GM23338 (cell line): ENCODE results near the gene GALNT14. TPM values are rescaled to one million over a fixed set of nuclear protein-coding genes. Genes with fewer than 3 reads are reported as not detected.

Experiments
- ATAC-seq: fragments of 200-7000 bp; cut with Tn5 transposase; 3 replicates; pipeline ENCODE4 v1.9.1; 2020
- DNase-seq: peaks from one replicate; pipeline ENCODE4 v3.0.0-alpha.2; 2015; ENCODE audit warnings: low spot score
- H2AFZ ChIP-seq: fragments of 200-600 bp; sonication (generic); 2 replicates; pipeline ENCODE4 v1.8.0; 2016; ENCODE audit warnings: antibody characterized with exemption, mild to moderate bottlenecking, moderate library complexity
- H3F3A ChIP-seq: fragments of 200-600 bp; sonication (generic); replicated peaks from 2 replicates; pipeline ENCODE4 v1.8.0; 2017; ENCODE audit warnings: antibody characterized with exemption, mixed run types, low read depth
- H3K27ac ChIP-seq: fragments of 200-600 bp; sonication (generic); 2 replicates; pipeline ENCODE4 v1.6.1; 2016; ENCODE audit warnings: low read depth
- H3K27me3 ChIP-seq: fragments of 200-600 bp; sonication (generic); 2 replicates; pipeline ENCODE4 v1.8.0; 2016; ENCODE audit warnings: mild to moderate bottlenecking, mixed run types, moderate library complexity; ENCODE audit not compliant: insufficient read depth
- H3K36me3 ChIP-seq: fragments of 200-600 bp; sonication (generic); 2 replicates; pipeline ENCODE4 v1.8.0; 2016; ENCODE audit warnings: mild to moderate bottlenecking; ENCODE audit not compliant: insufficient read depth
- H3K4me1 ChIP-seq: fragments of 200-600 bp; sonication (generic); 2 replicates; pipeline ENCODE4 v1.8.0; 2016; ENCODE audit warnings: mild to moderate bottlenecking, moderate library complexity; ENCODE audit not compliant: insufficient read depth
- H3K4me2 ChIP-seq: fragments of 200-600 bp; sonication (generic); 2 replicates; pipeline ENCODE4 v1.7.1; 2017; ENCODE audit warnings: mixed run types
- H3K4me3 ChIP-seq: fragments of 200-600 bp; sonication (generic); 2 replicates; pipeline ENCODE4 v1.6.1; 2016; ENCODE audit warnings: mixed run types
- H3K79me2 ChIP-seq: fragments of 200-600 bp; sonication (generic); replicated peaks from 2 replicates; pipeline ENCODE4 v1.8.0; 2017; ENCODE audit warnings: mild to moderate bottlenecking; ENCODE audit not compliant: insufficient read depth
- H3K9me2 ChIP-seq: fragments of 200-600 bp; sonication (generic); 2 replicates; pipeline ENCODE4 v1.8.0; 2017; ENCODE audit not compliant: insufficient read depth
- H4K20me1 ChIP-seq: fragments of 200-600 bp; sonication (generic); replicated peaks from 2 replicates; pipeline ENCODE4 v1.8.0; 2017; ENCODE audit warnings: mild to moderate bottlenecking; ENCODE audit not compliant: insufficient read depth
- H3K27ac Mint-ChIP-seq: 2 replicates; pipeline ENCODE4 v1.8.0; 2020; ENCODE audit warnings: inconsistent platforms, mild to moderate bottlenecking, moderate library complexity, mixed read lengths
- H3K27me3 Mint-ChIP-seq: 3 replicates; pipeline ENCODE4 v1.8.0; 2022; ENCODE audit warnings: low read depth, mild to moderate bottlenecking, moderate library complexity, mixed read lengths, inconsistent platforms; ENCODE audit not compliant: insufficient read depth, poor library complexity
- H3K36me3 Mint-ChIP-seq: 3 replicates; pipeline ENCODE4 v1.8.0; 2021; ENCODE audit warnings: low read depth, mild to moderate bottlenecking, inconsistent platforms, moderate library complexity, mixed read lengths
- H3K4me1 Mint-ChIP-seq: 3 replicates; pipeline ENCODE4 v1.8.0; 2020; ENCODE audit warnings: mild to moderate bottlenecking, inconsistent platforms, mixed read lengths
- H3K4me3 Mint-ChIP-seq: 3 replicates; pipeline ENCODE4 v1.8.0; 2021; ENCODE audit warnings: moderate library complexity, mild to moderate bottlenecking, inconsistent platforms, mixed read lengths
- H3K9me3 Mint-ChIP-seq: 3 replicates; pipeline ENCODE4 v1.8.0; 2020; ENCODE audit warnings: moderate library complexity, mild to moderate bottlenecking, inconsistent platforms, mixed read lengths
- CREB1 ChIP-seq: fragments of 250-450 bp; sonication (Bioruptor Pico); IDR thresholded peaks from 2 replicates; pipeline ENCODE4 v1.5.0; 2020; ENCODE audit warnings: low read depth, mild to moderate bottlenecking, moderate library complexity
- EZH2phosphoT487 ChIP-seq: fragments of 200-600 bp; sonication (generic); IDR thresholded peaks from one replicate; pipeline ENCODE4 v1.8.1; 2018; ENCODE audit warnings: antibody characterized with exemption; ENCODE audit not compliant: unreplicated experiment
- POLR2AphosphoS5 ChIP-seq: IDR thresholded peaks from 2 replicates; pipeline ENCODE4 v1.6.1; 2016; ENCODE audit warnings: antibody characterized with exemption, low read depth
- ZNF331 ChIP-seq: fragments of 250-450 bp; sonication (Bioruptor Pico); IDR thresholded peaks from 2 replicates; pipeline ENCODE4 v1.5.0; 2020; ENCODE audit warnings: low read depth, mild to moderate bottlenecking, moderate library complexity
- polyA plus RNA-seq: library from polyadenylated mRNA; unstranded; fragments of >200 nt; fragmentation: Nextera tagmentation; extraction: Ambion mirVana; gene quantifications from 2 replicates; pipeline ENCODE4 v1.2.1, GENCODE V29; 2016
- total RNA-seq: library from RNA; depleted of rRNA; stranded (reverse); fragments of >200 nt; shearing (Covaris generic); gene quantifications from 2 replicates; pipeline ENCODE4 v1.2.3, GENCODE V29; 2014
- TF ChIP-seq, protein P1 (sequence below): IDR thresholded peaks from 2 replicates; pipeline ENCODE4 v1.6.1; 2016; ENCODE audit warnings: antibody characterized with exemption
- TF ChIP-seq, protein P2 (sequence below), 2 experiments: fragments of 200-600 bp in 1 of 2; sonication (generic) in 1 of 2; conservative IDR thresholded peaks; 2 replicates each; pipeline versions ENCODE4 v1.5.1 to v1.6.1; 2016 to 2017; ENCODE audit warnings: antibody characterized with exemption in 2 of 2, low read depth in 2 of 2, mild to moderate bottlenecking in 2 of 2, moderate library complexity in 1 of 2

The GALNT14 gene
- total and polyA plus RNA-seq, 2 experiments from 2014 or later: 5.4 to 7.7 TPM

DNA sequence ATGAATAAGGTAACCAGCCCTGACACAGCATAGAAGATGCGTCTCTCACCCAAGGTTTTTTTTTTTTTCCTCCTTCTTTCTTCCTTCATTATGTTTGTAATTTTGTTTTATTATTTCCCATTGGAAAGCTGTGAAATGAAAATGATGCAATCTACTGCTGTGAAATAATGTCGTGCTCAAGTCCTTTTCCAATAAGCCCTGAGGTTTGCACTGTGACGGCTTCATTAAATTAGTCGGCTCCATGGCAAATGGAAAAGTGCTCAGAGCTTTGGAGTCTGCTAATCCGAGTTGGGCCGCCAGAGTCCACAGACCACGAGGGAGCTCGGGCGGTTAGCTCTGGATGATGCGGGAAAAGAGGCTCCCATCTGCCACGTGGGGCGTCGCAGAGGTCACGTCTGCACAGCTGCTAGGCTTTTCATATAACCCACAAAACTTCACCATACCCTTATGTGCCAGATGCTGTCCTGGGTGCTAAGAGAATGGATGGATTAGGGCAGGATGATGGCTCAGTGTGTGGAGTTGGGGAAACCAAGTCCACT is 238.7 kb downstream of the GALNT14 start:
- no peak for TF ChIP-seq POLR2AphosphoS5
- peaks cover 4% of the 10 kb centered on the region; the same call in 1 of the 2 replicates for H3K9me2 ChIP-seq
- no peak overlapping the region for H3K27ac ChIP-seq
- ATAC-seq: no peak
- Mint-ChIP-seq H3K4me3 (no peak overlapping the region), H3K36me3 (peaks cover 22% of the 10 kb centered on the region), H3K27ac (no peak overlapping the region), H3K9me3 (peaks cover 16% of the 10 kb centered on the region; the same call in 2 of the 3 replicates), H3K4me1 (no peaks in the 10 kb centered on the region; the same call in 2 of the 3 replicates), H3K27me3 (peaks cover 5% of the 10 kb centered on the region)
- H3K4me2 ChIP-seq: no peak overlapping the region
- no peak overlapping the region for H2AFZ ChIP-seq
- no peaks in the 10 kb centered on the region for H4K20me1 ChIP-seq
- no peaks in the 10 kb centered on the region for H3K4me1 ChIP-seq
- no peak for DNase-seq
- no peaks in the 10 kb centered on the region for H3K36me3 ChIP-seq
- no peaks in the 10 kb centered on the region for H3K79me2 ChIP-seq
- H3F3A ChIP-seq: no peaks in the 10 kb centered on the region
- H3K27me3 ChIP-seq: no peaks in the 10 kb centered on the region
- no peak overlapping the region for H3K4me3 ChIP-seq

DNA sequence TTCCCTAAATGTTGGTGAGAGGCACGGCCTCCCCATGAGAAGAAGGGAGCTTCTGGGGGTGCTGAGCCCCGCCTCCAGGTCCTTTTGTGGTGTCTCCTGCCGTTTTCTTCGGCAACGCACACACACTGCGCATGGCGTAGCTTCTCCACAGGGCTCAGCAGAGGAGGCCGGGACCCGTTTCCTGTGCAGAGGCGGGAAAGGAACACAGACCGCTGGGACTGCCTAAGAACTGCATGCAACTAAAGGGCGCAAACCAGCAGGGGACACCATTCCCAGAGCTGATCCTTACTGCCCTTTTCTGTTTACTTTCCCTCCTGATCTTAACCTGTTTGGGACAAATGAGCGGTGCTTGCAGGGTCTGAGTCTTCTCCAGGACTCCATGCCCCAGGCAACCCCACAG is 240.7 kb downstream of the GALNT14 start:
- Histone ChIP-seq H3K9me2 (peaks cover 4% of the 10 kb centered on the region; the same call in 1 of the 2 replicates), H3K4me2 (no peak overlapping the region), H3K4me1 (no peaks in the 10 kb centered on the region), H3K27ac (no peak overlapping the region), H4K20me1 (no peaks in the 10 kb centered on the region), H3K36me3 (no peaks in the 10 kb centered on the region), H3F3A (no peaks in the 10 kb centered on the region), H3K79me2 (no peaks in the 10 kb centered on the region), H2AFZ (no peak overlapping the region), H3K4me3 (no peak overlapping the region), H3K27me3 (no peaks in the 10 kb centered on the region)
- Mint-ChIP-seq H3K4me1 (no peaks in the 10 kb centered on the region; the same call in 2 of the 3 replicates), H3K36me3 (peaks cover 4% of the 10 kb centered on the region; the same call in 1 of the 3 replicates), H3K9me3 (no peaks in the 10 kb centered on the region), H3K27me3 (peaks cover 5% of the 10 kb centered on the region), H3K27ac (no peak overlapping the region), H3K4me3 (no peak overlapping the region)
- ATAC-seq (no peak), DNase-seq (peak; percentile 15)
- TF ChIP-seq, protein P1, sequence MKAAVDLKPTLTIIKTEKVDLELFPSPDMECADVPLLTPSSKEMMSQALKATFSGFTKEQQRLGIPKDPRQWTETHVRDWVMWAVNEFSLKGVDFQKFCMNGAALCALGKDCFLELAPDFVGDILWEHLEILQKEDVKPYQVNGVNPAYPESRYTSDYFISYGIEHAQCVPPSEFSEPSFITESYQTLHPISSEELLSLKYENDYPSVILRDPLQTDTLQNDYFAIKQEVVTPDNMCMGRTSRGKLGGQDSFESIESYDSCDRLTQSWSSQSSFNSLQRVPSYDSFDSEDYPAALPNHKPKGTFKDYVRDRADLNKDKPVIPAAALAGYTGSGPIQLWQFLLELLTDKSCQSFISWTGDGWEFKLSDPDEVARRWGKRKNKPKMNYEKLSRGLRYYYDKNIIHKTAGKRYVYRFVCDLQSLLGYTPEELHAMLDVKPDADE: no peak
- TF ChIP-seq, protein P2, sequence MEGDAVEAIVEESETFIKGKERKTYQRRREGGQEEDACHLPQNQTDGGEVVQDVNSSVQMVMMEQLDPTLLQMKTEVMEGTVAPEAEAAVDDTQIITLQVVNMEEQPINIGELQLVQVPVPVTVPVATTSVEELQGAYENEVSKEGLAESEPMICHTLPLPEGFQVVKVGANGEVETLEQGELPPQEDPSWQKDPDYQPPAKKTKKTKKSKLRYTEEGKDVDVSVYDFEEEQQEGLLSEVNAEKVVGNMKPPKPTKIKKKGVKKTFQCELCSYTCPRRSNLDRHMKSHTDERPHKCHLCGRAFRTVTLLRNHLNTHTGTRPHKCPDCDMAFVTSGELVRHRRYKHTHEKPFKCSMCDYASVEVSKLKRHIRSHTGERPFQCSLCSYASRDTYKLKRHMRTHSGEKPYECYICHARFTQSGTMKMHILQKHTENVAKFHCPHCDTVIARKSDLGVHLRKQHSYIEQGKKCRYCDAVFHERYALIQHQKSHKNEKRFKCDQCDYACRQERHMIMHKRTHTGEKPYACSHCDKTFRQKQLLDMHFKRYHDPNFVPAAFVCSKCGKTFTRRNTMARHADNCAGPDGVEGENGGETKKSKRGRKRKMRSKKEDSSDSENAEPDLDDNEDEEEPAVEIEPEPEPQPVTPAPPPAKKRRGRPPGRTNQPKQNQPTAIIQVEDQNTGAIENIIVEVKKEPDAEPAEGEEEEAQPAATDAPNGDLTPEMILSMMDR (conservative IDR thresholded peaks at IDR 0.05; ENCODE audit: low read depth in 2 of 2): 0 out of 4 replicates have a peak, but pooled peaks of 1 of the 2 experiments have one; percentile 24

DNA sequence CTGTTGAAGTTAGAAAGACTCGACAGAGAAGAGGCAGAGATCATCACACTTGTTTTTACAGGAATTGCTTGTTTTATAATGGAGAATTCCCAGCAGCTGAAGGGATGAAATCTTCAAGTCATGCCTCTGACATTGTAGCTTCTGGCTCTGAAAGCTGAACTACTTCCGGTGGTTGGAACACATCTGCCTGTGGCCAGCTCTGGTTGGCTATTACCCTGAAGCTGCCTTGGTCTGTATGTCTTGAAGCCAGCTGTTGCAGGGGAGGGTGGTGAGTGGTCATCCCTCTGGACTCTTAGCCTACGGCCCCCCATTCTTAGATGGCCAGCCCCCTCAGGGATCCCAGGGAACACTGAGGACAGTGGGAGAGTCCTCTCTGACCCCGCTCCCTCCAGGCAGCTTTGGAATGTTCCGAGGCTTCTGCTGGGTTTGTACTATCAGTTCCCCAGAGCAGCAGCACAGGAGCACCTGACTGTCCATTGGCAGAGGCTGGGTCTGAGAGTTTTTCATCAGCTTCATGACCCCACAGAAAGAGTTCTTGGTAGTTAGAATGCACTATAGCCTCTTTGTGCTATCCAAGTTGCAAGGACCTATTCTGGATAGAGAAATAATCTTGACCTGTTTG is 243.6 kb downstream of the GALNT14 start:
- Mint-ChIP-seq H3K4me3 (no peak overlapping the region), H3K9me3 (no peaks in the 10 kb centered on the region), H3K27ac (no peak overlapping the region), H3K36me3 (peaks cover 4% of the 10 kb centered on the region; the same call in 1 of the 3 replicates), H3K4me1 (no peaks in the 10 kb centered on the region; the same call in 2 of the 3 replicates), H3K27me3 (peaks cover 2% of the 10 kb centered on the region)
- H3K9me2 ChIP-seq: peaks cover 4% of the 10 kb centered on the region; the same call in 1 of the 2 replicates
- no peaks in the 10 kb centered on the region for H3K4me1 ChIP-seq
- H3K4me2 ChIP-seq: no peak overlapping the region
- H3K27me3 ChIP-seq: no peaks in the 10 kb centered on the region
- ATAC-seq (no peak), DNase-seq (no peak)
- H3K4me3 ChIP-seq: no peak overlapping the region
- no peaks in the 10 kb centered on the region for H4K20me1 ChIP-seq
- H2AFZ ChIP-seq: no peak overlapping the region
- no peaks in the 10 kb centered on the region for H3K79me2 ChIP-seq
- H3K27ac ChIP-seq: no peak overlapping the region
- H3K36me3 ChIP-seq: no peaks in the 10 kb centered on the region
- H3F3A ChIP-seq: no peaks in the 10 kb centered on the region
- no peak for TF ChIP-seq CREB1
- no peak for TF ChIP-seq EZH2phosphoT487
- no peak for TF ChIP-seq ZNF331 (CRISPR knock-in tag)
